HepG2 (cell line): ENCODE results near the gene PSMB1. TPM values are rescaled to one million over a fixed set of nuclear protein-coding genes. Genes with fewer than 3 reads are reported as not detected.

Experiments
- ASH2L ChIP-seq: fragments of 300-600, 200-600 bp; sonication (generic); IDR thresholded peaks from 2 replicates; pipeline ENCODE4 v1.7.0; 2017; ENCODE audit warnings: low read depth, mild to moderate bottlenecking, moderate library complexity, mixed read lengths, low read length; ENCODE audit not compliant: insufficient read length
- GZF1 ChIP-seq: sonication (generic); formaldehyde crosslinking; IDR thresholded peaks from 2 replicates; pipeline ENCODE4 v1.5.1; 2020; ENCODE audit warnings: mild to moderate bottlenecking, missing genetic modification reagents
- JUNB ChIP-seq: sonication (generic); formaldehyde crosslinking; IDR thresholded peaks from 2 replicates; pipeline ENCODE4 v1.8.0; 2022; ENCODE audit warnings: missing genetic modification reagents, mild to moderate bottlenecking, borderline replicate concordance
- KDM2A ChIP-seq: sonication (generic); formaldehyde crosslinking; IDR thresholded peaks from 2 replicates; pipeline ENCODE4 v1.4.0; 2020; ENCODE audit warnings: low read depth, missing genetic modification reagents, borderline replicate concordance
- MEF2D ChIP-seq: sonication (generic); formaldehyde crosslinking; IDR thresholded peaks from 2 replicates; pipeline ENCODE4 v1.5.1; 2020; ENCODE audit warnings: mild to moderate bottlenecking, missing genetic modification reagents
- RAD21 ChIP-seq: fragments of 450-650 bp; formaldehyde crosslinking; IDR thresholded peaks from 2 replicates; pipeline ENCODE4 v1.5.0; 2020; ENCODE audit warnings: mild to moderate bottlenecking
- SOX13 ChIP-seq, 3 experiments: fragments of 450-650 bp in 1 of 3; sonication (generic) in 1 of 3; formaldehyde crosslinking in 1 of 3; IDR thresholded peaks in 2 of 3; conservative IDR thresholded peaks in 1 of 3; 2 replicates each; pipeline versions ENCODE4 v1.5.0 to v1.6.1; 2016 to 2020; ENCODE audit warnings: antibody characterized with exemption in 1 of 3, mild to moderate bottlenecking in 1 of 3, missing compliant biosample characterization in 1 of 3, missing genetic modification reagents in 1 of 3, moderate library complexity in 1 of 3
- WIZ ChIP-seq: sonication (generic); formaldehyde crosslinking; IDR thresholded peaks from 2 replicates; pipeline ENCODE4 v1.5.1; 2020; ENCODE audit warnings: mild to moderate bottlenecking, missing genetic modification reagents
- YEATS2 ChIP-seq: sonication (generic); formaldehyde crosslinking; IDR thresholded peaks from 2 replicates; pipeline ENCODE4 v1.4.0; 2020; ENCODE audit warnings: missing genetic modification reagents, borderline replicate concordance
- ZNF644 ChIP-seq: IDR thresholded peaks from 2 replicates; pipeline ENCODE4 v1.6.1; 2016; ENCODE audit warnings: low read depth
- ZNF841 ChIP-seq: sonication (generic); formaldehyde crosslinking; IDR thresholded peaks from 2 replicates; pipeline ENCODE4 v1.8.1; 2023; ENCODE audit warnings: missing genetic modification reagents, borderline replicate concordance
- polyA plus RNA-seq, 8 experiments: library from polyadenylated mRNA; depleted of rRNA in 3 of 8; stranded (reverse) in 7 of 8; unstranded in 1 of 8; fragments of >200 nt; fragmentation: Illumina TruSeq in 4 of 8; extraction: Trizol in 4 of 8; gene quantifications; 2 replicates each; pipeline versions ENCODE4 v1.2.1 to v1.2.3, GENCODE V29; 2011 to 2016; ENCODE audit warnings: low read depth in 4 of 8, missing spikeins in 1 of 8, mixed read lengths in 1 of 8; ENCODE audit not compliant: insufficient read depth in 1 of 8
- total RNA-seq, 5 experiments: library from RNA; depleted of rRNA; stranded (reverse); fragments of >200 nt; fragmentation: Illumina TruSeq; extraction: Trizol; gene quantifications; 2 replicates each; pipeline ENCODE4 v1.2.3, GENCODE V29; 2016; ENCODE audit warnings: low read depth in 1 of 5
- TF ChIP-seq, protein P1 (sequence below): sonication (generic); formaldehyde crosslinking; IDR thresholded peaks from 2 replicates; pipeline ENCODE4 v1.5.0; 2020; ENCODE audit warnings: mild to moderate bottlenecking, missing genetic modification reagents
- TF ChIP-seq, protein P2 (sequence below): sonication (generic); formaldehyde crosslinking; IDR thresholded peaks from 2 replicates; pipeline ENCODE4 v1.4.0; 2020; ENCODE audit warnings: mild to moderate bottlenecking, missing genetic modification reagents
- TF ChIP-seq, protein P3 (sequence below): sonication (generic); formaldehyde crosslinking; IDR thresholded peaks from 2 replicates; pipeline ENCODE4 v1.5.0; 2020; ENCODE audit warnings: mild to moderate bottlenecking, missing genetic modification reagents
- TF ChIP-seq, protein P4 (sequence below): sonication (generic); formaldehyde crosslinking; IDR thresholded peaks from 2 replicates; pipeline ENCODE4 v1.4.0; 2020; ENCODE audit warnings: mild to moderate bottlenecking, missing genetic modification reagents, borderline replicate concordance
- TF ChIP-seq, protein P5 (sequence below): sonication (generic); formaldehyde crosslinking; IDR thresholded peaks from 2 replicates; pipeline ENCODE4 v1.4.0; 2020; ENCODE audit warnings: missing genetic modification reagents

Gene PSMB1
- total and polyA plus RNA-seq, 2 of the 13 experiments (the other 11 are each of a cell fraction or from before 2014, with no cell fraction given) = 528 to 592 TPM

DNA sequence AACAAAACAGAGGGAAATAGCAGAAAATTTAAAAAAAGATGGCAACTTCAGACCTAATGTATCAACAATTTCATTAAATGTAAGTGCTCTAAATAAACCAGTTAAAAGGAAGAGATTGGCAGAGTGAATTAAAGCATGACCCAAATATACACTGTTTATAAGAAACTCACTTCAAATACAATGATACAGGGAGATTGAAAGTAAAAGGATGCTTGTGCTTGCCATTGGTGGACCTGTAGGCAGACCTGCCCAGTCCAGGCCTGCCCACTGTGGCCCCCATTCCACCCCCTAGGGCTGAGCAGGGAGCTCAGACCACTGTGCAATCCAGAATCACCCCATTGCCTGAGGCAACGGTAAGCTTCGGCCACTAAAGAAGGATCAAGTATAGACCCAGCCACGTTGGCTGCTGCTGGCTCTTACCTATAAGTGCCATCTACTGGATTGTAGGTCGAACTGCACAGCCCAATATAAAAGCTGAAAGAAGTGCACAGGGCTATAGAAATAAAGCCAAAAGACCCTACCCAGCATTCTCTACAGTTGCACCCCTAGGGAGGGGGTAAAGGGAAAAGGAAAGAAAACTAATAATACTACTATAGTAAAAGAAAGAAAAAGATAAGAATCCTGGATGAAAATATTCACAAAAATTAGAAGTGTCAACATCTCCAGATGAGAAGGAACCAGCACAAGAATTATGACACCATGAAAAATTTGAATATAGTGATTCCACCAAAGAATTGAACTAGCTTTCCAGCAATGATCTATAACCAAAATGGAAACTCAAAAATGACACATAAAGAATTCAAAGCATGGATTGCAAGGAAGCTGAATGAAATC is 36.1 kb downstream of the PSMB1 start (continued):
- TF ChIP-seq SOX13 (IDR thresholded peaks at IDR 0.05) (no peak), SOX13 (CRISPR knock-in tag; conservative IDR thresholded peaks at IDR 0.05 in 1 of 2, IDR thresholded peaks at IDR 0.05 in 1 of 2) (no peak), ZNF841 (CRISPR knock-in tag) (no peak), RAD21 (CRISPR knock-in tag) (peak; percentile 87), YEATS2 (CRISPR knock-in tag) (no peak), JUNB (CRISPR knock-in tag) (no peak), ASH2L (no peak), KDM2A (no peak), GZF1 (no peak), ZNF644 (0 out of 2 replicates have a peak, but pooled peaks have one; percentile 15), MEF2D (peak; percentile 32; the same call in 1 of the 2 replicates), WIZ (CRISPR knock-in tag) (no peak)
- TF ChIP-seq, protein P1, sequence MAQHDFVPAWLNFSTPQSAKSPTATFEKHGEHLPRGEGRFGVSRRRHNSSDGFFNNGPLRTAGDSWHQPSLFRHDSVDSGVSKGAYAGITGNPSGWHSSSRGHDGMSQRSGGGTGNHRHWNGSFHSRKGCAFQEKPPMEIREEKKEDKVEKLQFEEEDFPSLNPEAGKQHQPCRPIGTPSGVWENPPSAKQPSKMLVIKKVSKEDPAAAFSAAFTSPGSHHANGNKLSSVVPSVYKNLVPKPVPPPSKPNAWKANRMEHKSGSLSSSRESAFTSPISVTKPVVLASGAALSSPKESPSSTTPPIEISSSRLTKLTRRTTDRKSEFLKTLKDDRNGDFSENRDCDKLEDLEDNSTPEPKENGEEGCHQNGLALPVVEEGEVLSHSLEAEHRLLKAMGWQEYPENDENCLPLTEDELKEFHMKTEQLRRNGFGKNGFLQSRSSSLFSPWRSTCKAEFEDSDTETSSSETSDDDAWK (CRISPR knock-in tag) = no peak
- TF ChIP-seq, protein P2, sequence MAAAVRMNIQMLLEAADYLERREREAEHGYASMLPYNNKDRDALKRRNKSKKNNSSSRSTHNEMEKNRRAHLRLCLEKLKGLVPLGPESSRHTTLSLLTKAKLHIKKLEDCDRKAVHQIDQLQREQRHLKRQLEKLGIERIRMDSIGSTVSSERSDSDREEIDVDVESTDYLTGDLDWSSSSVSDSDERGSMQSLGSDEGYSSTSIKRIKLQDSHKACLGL = no peak
- TF ChIP-seq, protein P3, sequence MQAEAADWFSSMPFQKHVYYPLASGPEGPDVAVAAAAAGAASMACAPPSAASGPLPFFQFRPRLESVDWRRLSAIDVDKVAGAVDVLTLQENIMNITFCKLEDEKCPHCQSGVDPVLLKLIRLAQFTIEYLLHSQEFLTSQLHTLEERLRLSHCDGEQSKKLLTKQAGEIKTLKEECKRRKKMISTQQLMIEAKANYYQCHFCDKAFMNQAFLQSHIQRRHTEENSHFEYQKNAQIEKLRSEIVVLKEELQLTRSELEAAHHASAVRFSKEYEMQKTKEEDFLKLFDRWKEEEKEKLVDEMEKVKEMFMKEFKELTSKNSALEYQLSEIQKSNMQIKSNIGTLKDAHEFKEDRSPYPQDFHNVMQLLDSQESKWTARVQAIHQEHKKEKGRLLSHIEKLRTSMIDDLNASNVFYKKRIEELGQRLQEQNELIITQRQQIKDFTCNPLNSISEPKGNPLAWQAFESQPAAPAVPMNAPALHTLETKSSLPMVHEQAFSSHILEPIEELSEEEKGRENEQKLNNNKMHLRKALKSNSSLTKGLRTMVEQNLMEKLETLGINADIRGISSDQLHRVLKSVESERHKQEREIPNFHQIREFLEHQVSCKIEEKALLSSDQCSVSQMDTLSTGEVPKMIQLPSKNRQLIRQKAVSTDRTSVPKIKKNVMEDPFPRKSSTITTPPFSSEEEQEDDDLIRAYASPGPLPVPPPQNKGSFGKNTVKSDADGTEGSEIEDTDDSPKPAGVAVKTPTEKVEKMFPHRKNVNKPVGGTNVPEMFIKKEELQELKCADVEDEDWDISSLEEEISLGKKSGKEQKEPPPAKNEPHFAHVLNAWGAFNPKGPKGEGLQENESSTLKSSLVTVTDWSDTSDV (CRISPR knock-in tag) = no peak
- TF ChIP-seq, protein P4, sequence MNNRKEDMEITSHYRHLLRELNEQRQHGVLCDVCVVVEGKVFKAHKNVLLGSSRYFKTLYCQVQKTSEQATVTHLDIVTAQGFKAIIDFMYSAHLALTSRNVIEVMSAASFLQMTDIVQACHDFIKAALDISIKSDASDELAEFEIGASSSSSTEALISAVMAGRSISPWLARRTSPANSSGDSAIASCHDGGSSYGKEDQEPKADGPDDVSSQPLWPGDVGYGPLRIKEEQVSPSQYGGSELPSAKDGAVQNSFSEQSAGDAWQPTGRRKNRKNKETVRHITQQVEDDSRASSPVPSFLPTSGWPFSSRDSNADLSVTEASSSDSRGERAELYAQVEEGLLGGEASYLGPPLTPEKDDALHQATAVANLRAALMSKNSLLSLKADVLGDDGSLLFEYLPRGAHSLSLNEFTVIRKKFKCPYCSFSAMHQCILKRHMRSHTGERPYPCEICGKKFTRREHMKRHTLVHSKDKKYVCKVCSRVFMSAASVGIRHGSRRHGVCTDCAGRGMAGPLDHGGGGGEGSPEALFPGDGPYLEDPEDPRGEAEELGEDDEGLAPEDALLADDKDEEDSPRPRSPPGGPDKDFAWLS (CRISPR knock-in tag) = no peak
- TF ChIP-seq, protein P5, sequence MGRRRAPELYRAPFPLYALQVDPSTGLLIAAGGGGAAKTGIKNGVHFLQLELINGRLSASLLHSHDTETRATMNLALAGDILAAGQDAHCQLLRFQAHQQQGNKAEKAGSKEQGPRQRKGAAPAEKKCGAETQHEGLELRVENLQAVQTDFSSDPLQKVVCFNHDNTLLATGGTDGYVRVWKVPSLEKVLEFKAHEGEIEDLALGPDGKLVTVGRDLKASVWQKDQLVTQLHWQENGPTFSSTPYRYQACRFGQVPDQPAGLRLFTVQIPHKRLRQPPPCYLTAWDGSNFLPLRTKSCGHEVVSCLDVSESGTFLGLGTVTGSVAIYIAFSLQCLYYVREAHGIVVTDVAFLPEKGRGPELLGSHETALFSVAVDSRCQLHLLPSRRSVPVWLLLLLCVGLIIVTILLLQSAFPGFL = no peak
